Adipose tissue (tissue), 3 donors: ENCODE data around the gene ANKS1B. TPM values are rescaled to one million over a fixed set of nuclear protein-coding genes. Genes with fewer than 3 reads are reported as not detected.

Experiments
- H3K27ac ChIP-seq: one replicate; pipeline ENCODE4 v1.5.1; 2013; ENCODE audit warnings: low read depth, low read length
- WGBS, 3 donors: extraction: QIAGEN DNeasy Blood & Tissue Kit; methylation state at CpG; one replicate each; pipeline ENCODE4 v1.1.7; 2013; 5-methylcytosine and 5-hydroxymethylcytosine counted together
- polyA plus RNA-seq, 3 donors: library from polyadenylated mRNA; stranded (reverse); fragments of 200-250 nt; gene quantifications; one replicate each; pipeline ENCODE4 v1.2.3, GENCODE V29; 2013
- donor health status: healthy with polysubstance abuse.
- donor health status: Bipolar disorder and iron deficiency.
- donor health status: healthy.

Gene ANKS1B
- polyA plus RNA-seq, 3 donors: 0.58 to 4.0 (median 0.79) TPM

DNA sequence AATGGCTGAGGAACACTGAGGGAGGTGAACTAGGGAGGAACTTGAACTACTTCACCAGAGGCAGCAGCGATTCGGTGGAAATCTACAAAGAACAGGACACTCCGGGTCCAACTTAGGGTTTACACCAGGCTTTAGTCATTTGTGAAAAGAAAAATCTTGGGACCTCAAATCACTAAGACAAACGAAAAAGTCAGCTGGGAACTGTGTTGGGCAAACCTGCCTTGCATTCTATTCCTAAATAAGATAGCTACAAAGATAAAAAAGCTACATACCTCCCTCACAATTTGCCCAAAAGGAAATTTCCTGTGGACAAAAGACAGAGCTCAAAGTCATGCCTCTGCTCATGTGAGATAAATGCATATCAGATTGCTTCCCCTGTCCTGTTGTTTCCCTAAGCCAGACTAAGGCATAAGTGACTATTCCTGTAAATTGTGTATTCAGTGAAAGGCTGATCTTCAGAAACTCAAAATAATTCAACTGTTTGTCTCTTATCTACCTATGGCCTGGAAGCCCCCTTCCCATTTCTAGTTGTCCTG lies 1233.1 kb downstream of the ANKS1B start:
- no peak overlapping the region for H3K27ac ChIP-seq
- WGBS, 3 donors: 79 to 85% (median 84%) methylated on average over 4 of the region's 4 CpGs

- no peak overlapping the region for H3K27ac ChIP-seq
- 65 to 86% (median 66%) methylated on average over 9 of the region's 9 CpGs for WGBS, 3 donors
These were observed 1234.2 kb downstream of the ANKS1B start for GRCh38 chr12:98750511-98750910.

- no peak overlapping the region for H3K27ac ChIP-seq
- WGBS, 3 donors: 82 to 89% (median 85%) methylated on average over 3 of the region's 3 CpGs
These were observed 1236.3 kb downstream of the ANKS1B start for GRCh38 chr12:98748463-98748862.

- WGBS, 3 donors: 8 to 12% (median 8%) methylated on average over 54 of the region's 54 CpGs
- H3K27ac ChIP-seq: no peak overlapping the region
These were observed 1239.0 kb downstream of the ANKS1B start for GRCh38 chr12:98745578-98746391.

DNA sequence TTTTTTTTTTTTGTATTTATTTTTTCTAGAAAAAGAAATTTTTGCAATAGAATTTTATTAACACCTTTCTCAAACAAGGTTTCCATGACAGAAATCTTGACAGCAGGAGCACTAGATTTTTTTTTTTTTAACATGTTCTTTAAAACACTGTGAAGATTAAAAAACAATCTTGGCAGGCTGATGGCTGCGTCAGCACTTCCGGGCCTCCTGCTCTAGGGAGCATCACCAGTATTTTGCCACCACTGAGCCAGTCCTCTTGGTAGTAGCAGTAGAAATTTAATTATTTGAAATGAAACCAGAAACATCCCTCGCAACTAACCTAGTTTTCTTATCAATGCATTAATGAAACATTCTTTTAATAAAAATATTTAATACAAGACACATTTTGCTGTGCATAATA lies 1240.1 kb downstream of the ANKS1B start:
- H3K27ac ChIP-seq: no peak overlapping the region
- 76 to 88% (median 80%) methylated on average over 3 of the region's 3 CpGs for WGBS, 3 donors

GRCh38 chr12:98743362-98743953 lies 1241.3 kb downstream of the ANKS1B start:
- H3K27ac ChIP-seq: no peak overlapping the region
- 32 to 43% (median 33%) methylated on average over 4 of the region's 4 CpGs for WGBS, 3 donors

DNA sequence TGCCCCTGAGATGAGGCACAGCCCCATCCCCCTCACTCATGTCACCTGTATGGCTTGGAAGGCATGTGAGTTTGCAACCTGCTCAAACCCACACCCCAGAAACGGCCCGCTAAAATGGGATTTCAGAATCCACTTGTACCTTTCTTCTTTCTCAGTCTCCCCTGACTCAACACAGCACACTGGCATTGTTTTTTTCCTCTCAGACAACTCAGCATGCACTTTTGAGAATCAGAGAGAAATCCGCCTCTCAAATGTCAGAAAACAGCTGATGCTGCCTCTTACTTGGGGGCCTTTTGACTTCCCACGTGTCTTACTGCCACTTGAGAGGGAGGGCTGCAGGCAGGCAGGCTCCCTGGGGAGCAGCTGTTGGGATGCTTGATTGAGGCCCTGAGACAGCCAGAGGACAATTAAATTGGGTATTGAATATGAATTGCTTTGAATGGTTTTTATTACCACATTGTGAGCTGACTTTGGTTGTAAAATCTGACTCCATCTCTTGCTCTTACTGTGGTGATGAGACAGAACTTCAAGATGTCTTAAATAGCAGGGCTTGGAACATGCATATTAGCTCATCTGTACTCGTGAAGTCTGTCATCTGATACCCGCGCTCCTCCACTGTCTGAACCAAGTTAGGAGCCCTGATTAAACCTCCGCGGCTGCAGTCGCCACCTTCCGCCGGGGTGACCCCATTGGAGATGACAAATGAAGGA lies 1243.0 kb downstream of the ANKS1B start:
- no peak overlapping the region for H3K27ac ChIP-seq

GRCh38 chr12:98741196-98741555 lies 1243.6 kb downstream of the ANKS1B start:
- 87 to 94% (median 94%) methylated on average over 4 of the region's 4 CpGs for WGBS, 3 donors
- no peak overlapping the region for H3K27ac ChIP-seq

More for the DNA sequence above, 1243.0 kb downstream of the ANKS1B start:
- WGBS, 3 donors: 60 to 75% (median 62%) methylated on average over 12 of the region's 12 CpGs

- no peak overlapping the region for H3K27ac ChIP-seq
- 58 to 83% (median 82%) methylated on average over 1 of the region's 1 CpG for WGBS, 3 donors
These were observed 1244.0 kb downstream of the ANKS1B start for GRCh38 chr12:98740751-98741150.

DNA sequence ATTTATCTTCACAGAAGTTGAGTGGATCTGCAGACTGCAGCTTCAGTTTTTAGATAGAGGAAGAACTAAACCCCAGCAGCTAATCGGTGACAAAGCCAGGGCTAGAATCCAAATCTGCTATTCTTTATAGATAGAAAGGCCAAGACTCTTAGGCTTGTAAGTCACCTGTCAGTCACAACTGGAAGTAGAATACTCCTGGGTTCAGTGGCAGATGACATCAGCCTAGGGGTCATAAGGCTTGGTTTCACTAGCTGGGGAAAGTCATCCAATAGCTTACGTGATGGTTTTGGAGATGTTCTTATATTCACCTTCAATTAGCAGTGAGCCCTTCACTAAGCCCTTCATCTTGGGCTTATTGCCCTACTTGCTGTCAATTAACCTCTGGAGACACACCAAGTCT lies 1246.2 kb downstream of the ANKS1B start:
- 83 to 88% (median 88%) methylated on average over 2 of the region's 2 CpGs for WGBS, 3 donors
- no peak overlapping the region for H3K27ac ChIP-seq

DNA sequence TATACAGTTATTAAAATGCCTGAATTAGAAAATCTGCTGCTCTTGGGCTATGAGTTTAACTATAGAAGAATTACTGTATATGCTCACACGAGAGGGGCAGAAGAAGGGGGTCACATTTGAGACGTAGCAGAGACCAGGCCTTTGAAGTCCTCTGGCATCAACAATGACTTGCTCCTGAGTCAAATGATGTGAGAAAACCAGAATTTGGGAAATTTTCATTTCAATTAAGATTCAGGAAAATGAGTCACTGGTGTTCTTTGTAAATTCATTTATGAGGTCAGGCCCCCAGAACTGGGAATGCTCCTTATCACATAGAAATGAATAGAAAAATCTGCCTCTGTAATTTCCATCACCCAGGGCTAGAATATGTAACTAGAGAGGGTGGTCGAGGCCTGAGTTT lies 1246.7 kb downstream of the ANKS1B start:
- 82 to 88% (median 83%) methylated on average over 3 of the region's 3 CpGs for WGBS, 3 donors
- H3K27ac ChIP-seq: no peak overlapping the region

GRCh38 chr12:98737322-98737712 lies 1247.4 kb downstream of the ANKS1B start:
- no peak overlapping the region for H3K27ac ChIP-seq
- WGBS, 3 donors: 65 to 80% (median 78%) methylated on average over 4 of the region's 4 CpGs

DNA sequence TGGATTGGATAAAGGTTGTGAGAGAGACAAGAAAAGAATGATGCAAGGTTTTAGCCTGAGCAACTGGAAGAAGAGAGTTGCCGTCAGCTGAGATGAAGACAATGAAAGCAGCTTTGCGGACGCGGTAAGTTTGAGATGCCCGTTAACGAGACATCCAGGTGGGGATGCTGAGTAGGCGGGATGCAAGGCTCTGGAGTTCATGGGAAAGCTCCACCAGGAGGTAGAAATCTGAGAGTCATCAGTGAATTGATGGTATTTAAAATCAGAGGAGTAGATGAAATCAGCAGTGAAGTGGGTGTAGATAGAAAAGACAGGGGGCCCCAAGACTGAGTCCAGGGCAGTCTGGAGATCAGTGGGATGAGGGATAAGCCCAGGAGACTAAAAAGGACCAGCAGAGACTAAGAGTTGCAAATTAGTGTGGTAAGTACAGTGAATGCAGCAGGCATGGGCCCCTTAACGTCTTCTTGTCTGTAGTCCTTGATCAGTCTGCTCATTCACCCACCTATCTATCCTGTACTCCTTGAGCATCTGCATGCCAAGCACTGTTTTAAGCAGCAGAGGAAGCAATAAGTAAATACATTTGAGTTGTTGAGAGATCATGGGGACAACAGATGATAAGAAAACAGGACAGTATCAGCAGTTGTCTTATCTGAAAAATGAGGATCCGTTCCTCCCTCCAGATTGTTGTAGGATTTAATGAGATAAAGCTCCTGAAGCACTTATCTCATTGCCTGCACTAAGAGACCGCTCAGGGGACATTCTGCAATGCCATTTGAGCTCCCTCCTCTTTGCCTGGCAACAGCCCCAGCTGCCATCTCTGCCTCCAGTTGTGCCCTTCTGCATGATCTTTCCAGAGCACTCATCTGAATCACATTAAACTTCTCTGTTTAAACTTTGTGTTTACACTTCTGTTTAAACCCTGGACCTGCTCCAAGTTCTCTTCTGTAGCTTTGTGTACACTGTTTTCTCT lies 1248.1 kb downstream of the ANKS1B start:
- H3K27ac ChIP-seq: no peak overlapping the region
- 76 to 90% (median 90%) methylated on average over 10 of the region's 10 CpGs for WGBS, 3 donors

DNA sequence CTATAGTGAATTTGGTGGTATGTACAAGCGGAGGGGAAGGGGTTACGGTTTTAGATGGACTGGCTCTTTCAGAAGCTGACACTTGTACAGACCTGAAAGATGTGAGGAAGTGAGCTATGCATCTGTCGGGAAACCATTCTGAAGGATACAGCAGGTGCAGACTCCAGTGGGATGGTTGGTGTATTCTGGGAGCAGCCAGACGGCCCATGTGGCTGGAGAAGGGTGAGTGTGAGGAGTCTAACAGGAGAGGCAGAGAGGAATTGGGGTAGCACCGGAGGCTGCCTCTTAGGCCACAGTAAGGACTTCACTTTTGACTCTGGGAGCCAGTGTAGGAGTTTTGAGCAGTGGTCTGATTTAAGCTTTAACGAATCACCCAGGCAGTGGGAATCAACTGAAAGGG lies 1248.9 kb downstream of the ANKS1B start:
- WGBS, 3 donors: 94 to 96% (median 94%) methylated on average over 6 of the region's 6 CpGs

DNA sequence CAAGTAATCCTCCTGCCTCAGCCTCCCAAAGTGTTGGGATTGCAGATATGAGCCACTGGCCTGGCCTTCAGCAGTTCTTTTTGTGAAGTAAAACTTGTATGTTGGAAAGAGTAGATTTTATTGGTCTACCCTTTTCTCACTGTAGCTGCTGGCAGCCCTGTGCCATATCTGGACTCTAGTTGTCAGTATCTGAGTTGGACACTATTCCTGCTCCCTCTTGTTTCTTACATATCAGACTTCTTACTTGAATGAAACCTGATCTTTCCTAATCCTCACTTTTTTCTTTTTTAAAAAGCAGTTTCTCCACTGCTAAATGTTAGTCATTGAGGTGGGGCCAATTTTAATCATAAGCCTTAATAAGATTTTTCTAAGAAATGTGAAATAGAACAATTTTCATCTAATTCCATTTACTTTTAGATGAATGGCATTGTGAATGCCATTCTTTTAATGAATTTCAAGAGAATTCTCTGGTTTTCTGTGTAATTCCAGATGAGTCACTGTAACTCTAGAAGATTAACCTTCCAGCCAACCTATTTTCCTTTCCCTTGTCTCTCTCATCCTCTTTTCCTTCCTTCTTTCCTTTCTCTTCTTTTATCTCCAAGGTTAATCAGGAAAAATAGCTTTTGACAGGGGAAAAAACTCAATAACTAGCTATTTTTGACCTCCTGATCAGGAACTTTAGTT lies 1250.9 kb downstream of the ANKS1B start:
- no peak overlapping the region for H3K27ac ChIP-seq

More for the DNA sequence above, 1248.9 kb downstream of the ANKS1B start:
- H3K27ac ChIP-seq: no peak overlapping the region

- H3K27ac ChIP-seq: no peak overlapping the region
These were observed 1254.3 kb downstream of the ANKS1B start for GRCh38 chr12:98730412-98730811.

- 95 to 100% (median 96%) methylated on average over 5 of the region's 5 CpGs for WGBS, 3 donors
These were observed 1257.5 kb downstream of the ANKS1B start for GRCh38 chr12:98727196-98727595.

More at GRCh38 chr12:98727196-98727595, 1257.5 kb downstream of the ANKS1B start:
- H3K27ac ChIP-seq: no peak overlapping the region
